Mucosa of descending colon (tissue), 3 donors: Measurements from ENCODE around the gene CD209. TPM values are rescaled to one million over a fixed set of nuclear protein-coding genes. Genes with fewer than 3 reads are reported as not detected.

Experiments used
- ATAC-seq: fragments of 200-7000 bp; cut with Tn5 transposase; one replicate; pipeline ENCODE4 v1.9.1; 2020; ENCODE audit warnings: mild to moderate bottlenecking, moderate library complexity
- DNase-seq, 3 donors: peaks; one replicate each; pipeline ENCODE4 v3.0.0-alpha.2; 2020
- H3K36me3 ChIP-seq: fragments of 200-600 bp; one replicate; pipeline ENCODE4 v1.8.0; 2021; ENCODE audit warnings: low read depth, mild to moderate bottlenecking
- H3K4me1 ChIP-seq: fragments of 200-600 bp; one replicate; pipeline ENCODE4 v1.8.0; 2021; ENCODE audit warnings: low read depth, mild to moderate bottlenecking
- H3K4me3 ChIP-seq: fragments of 200-600 bp; one replicate; pipeline ENCODE4 v1.8.0; 2021; ENCODE audit warnings: mild to moderate bottlenecking
- H3K9me3 ChIP-seq: fragments of 200-600 bp; one replicate; pipeline ENCODE4 v1.8.0; 2021; ENCODE audit warnings: mild to moderate bottlenecking
- intact Hi-C, 2 donors: fragments of 100-400 bp; cut with DNase I in 1 of 2; cut with micrococcal nuclease in 1 of 2; formaldehyde crosslinking; loops; one replicate each; pipeline versions ENCODE4 v1.11.0 to v1.11.1; 2022; cut with DNase I, micrococcal nuclease
- total RNA-seq, 3 donors: library from RNA; stranded (reverse); fragmentation: NEBNext Ultra II Directional in 2 of 3; extraction: Animal tissue kit (Norgen Biotek cat#: 25700) in 2 of 3; gene quantifications; one replicate each; pipeline versions ENCODE4 v1.2.1 to v1.2.4, GENCODE V29; 2021 to 2023
- TF ChIP-seq, protein P1 (sequence below): fragments of 200-600 bp; IDR thresholded peaks from one replicate; pipeline ENCODE4 v1.8.0; 2022; ENCODE audit warnings: antibody characterized with exemption, mild to moderate bottlenecking
- donor health status: DM: no; HTN: no; CAD: no; lungs with moderate emphysema.
- donor health status: DM: no; HTN: no; CAD: no.
- donor health status: DM: no; HTN: yes; CAD: no.

Gene CD209
- total RNA-seq, 3 donors from 2014 or later: 4.1 to 17.7 (median 17.2) TPM

DNA sequence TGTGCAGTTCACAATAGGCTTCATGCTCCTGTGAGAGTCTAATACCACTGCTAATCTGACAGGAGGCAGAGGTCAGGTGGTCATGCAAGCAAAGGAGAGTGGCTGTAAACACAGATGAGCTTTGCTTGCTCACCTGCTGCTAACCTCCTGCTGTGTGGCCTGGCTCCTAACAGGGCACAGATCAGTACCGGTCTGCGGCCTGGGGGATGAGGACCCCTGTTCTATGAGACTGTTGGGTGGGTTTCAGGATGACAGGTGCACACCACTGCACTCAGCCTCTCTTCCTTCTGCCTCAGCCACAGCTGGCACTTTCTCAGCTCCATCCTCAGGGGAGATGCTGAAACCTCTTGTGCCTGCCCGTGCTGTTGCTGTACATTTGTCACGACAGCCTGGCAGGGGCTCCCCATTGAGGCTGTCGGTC is 25.1 kb downstream of the CD209 start:
- H3K4me3 ChIP-seq: no peak overlapping the region
- TF ChIP-seq, protein P1, sequence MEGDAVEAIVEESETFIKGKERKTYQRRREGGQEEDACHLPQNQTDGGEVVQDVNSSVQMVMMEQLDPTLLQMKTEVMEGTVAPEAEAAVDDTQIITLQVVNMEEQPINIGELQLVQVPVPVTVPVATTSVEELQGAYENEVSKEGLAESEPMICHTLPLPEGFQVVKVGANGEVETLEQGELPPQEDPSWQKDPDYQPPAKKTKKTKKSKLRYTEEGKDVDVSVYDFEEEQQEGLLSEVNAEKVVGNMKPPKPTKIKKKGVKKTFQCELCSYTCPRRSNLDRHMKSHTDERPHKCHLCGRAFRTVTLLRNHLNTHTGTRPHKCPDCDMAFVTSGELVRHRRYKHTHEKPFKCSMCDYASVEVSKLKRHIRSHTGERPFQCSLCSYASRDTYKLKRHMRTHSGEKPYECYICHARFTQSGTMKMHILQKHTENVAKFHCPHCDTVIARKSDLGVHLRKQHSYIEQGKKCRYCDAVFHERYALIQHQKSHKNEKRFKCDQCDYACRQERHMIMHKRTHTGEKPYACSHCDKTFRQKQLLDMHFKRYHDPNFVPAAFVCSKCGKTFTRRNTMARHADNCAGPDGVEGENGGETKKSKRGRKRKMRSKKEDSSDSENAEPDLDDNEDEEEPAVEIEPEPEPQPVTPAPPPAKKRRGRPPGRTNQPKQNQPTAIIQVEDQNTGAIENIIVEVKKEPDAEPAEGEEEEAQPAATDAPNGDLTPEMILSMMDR: no peak
- no peaks in the 10 kb centered on the region for H3K9me3 ChIP-seq
- no peaks in the 10 kb centered on the region for H3K36me3 ChIP-seq
- intact Hi-C loops: no loop called here
- ATAC-seq: no peak
- DNase-seq: no peak
- H3K4me1 ChIP-seq: no peaks in the 10 kb centered on the region

DNA sequence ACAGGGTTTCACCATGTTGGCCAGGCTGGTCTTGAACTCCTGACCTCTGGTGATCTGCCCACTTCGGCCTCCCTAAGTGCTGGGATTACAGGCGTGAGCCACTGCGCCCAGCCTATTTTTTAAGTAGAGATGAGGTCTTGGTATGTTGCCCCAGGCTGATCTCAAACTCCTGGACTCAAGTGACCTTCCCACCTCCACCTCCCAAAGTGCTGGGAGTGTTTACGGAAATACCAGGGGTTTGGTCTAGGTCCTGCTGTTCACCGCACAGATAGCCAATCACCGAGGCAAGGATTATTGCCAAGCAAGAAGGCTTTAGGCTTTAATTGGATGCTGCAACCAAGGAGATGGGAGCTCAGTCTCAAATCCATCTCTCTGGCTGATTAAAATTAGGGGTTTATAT is 27.0 kb downstream of the CD209 start:
- Histone ChIP-seq H3K9me3 (peaks cover 2% of the 10 kb centered on the region), H3K36me3 (no peaks in the 10 kb centered on the region), H3K4me3 (no peak overlapping the region), H3K4me1 (no peaks in the 10 kb centered on the region)
- DNase-seq (no peak), ATAC-seq (no peak)
- intact Hi-C loops: no loop called here
- TF ChIP-seq, protein P1: no peak

DNA sequence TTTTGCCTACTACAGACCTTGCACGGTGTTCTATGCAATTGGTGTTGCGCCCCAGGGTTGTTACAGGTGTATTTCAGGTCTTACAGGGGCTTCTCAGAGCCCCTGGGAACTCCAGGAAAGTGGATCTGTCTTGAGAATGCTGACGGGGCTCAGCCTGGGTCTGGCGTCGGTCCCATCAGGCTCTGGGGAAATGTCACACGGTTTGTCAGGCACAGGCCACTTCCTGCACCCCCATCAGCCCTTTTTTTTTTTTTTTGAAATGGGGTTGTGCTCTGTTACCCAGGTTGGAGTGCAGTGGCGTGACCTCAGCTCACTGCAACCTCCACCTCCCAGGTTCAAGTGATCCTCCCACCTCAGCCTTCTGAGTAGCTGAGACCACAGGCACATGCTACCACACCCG is 28.7 kb downstream of the CD209 start:
- no peak for DNase-seq
- no peaks in the 10 kb centered on the region for H3K4me1 ChIP-seq
- peak; percentile 38 for ATAC-seq
- H3K36me3 ChIP-seq: no peaks in the 10 kb centered on the region
- H3K9me3 ChIP-seq: peaks cover 2% of the 10 kb centered on the region
- intact Hi-C loops: no loop called here
- no peak overlapping the region for H3K4me3 ChIP-seq
- TF ChIP-seq, protein P1: no peak

DNA sequence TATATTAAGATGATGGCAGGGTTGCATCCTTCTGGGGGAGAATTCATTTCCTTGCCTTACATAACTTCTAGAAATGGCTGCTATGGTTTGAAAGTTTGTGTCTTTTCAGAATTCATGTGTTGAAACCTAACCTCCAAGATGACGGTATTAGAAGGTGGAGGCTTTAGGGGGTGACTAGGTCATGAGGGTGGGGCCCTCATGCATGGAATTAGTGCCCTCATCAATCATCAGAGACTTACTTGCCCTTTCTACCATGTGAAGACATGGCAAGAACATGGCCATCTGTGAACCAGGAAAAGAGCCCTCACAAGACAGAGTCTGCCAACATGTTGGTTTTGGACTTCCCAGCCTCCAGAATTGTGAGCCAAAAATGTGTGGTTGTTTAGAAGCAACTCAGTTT is 30.6 kb downstream of the CD209 start:
- TF ChIP-seq, protein P1: no peak
- Histone ChIP-seq H3K4me1 (no peaks in the 10 kb centered on the region), H3K4me3 (no peak overlapping the region), H3K36me3 (no peaks in the 10 kb centered on the region), H3K9me3 (peaks cover 2% of the 10 kb centered on the region)
- DNase-seq (no peak), ATAC-seq (no peak)
- intact Hi-C loops: no loop called here

DNA sequence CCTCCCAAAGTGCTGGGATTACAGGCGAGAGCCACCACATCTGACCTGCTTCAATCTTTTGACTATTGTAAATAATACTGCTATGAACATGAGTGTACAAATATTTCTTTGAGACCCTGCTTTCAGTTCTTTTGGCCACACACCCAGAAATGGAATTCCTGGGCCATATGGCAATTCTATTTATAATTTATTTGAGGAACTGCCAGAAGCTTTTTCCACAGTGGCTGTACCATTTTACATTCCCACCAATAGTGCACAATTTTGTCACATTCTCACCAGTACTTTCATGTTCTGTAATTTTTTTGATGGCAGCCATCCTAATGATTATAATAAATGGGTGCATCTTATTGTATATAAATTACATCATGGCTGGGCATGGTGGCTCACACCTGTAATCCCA is 31.7 kb downstream of the CD209 start:
- TF ChIP-seq, protein P1: no peak
- DNase-seq: no peak
- Histone ChIP-seq H3K36me3 (no peaks in the 10 kb centered on the region), H3K4me1 (no peaks in the 10 kb centered on the region), H3K4me3 (no peak overlapping the region), H3K9me3 (peaks cover 2% of the 10 kb centered on the region)
- no peak for ATAC-seq
- intact Hi-C loops: no loop called here

DNA sequence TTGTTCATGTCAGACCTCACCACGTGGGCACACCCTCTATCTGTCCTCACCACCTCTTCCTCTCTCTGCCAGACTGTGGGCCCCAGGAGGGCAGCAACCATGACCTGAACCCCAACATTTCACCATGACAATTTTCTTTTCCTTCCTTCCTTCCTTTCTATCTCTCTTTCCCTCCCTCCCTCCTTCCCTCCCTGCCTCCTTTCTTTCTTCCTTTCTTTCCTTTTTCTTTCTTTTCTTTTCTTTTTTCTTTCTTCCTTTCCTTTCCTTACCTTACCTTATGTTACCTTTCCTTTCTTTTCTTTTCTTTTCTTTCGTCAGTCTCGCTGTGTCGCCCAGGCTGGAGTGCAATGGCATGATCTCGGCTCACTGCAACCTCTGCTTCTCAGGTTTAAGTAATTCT is 36.7 kb downstream of the CD209 start:
- DNase-seq: no peak
- intact Hi-C loops: no loop called here
- TF ChIP-seq, protein P1: no peak
- Histone ChIP-seq H3K36me3 (no peaks in the 10 kb centered on the region), H3K9me3 (no peaks in the 10 kb centered on the region), H3K4me3 (no peak overlapping the region), H3K4me1 (no peaks in the 10 kb centered on the region)
- ATAC-seq: no peak
